Effector memory CD4-positive, alpha-beta T cell (primary cell): Measurements from ENCODE around the gene SPRED1.
A peak's percentile ranks its signal among the peaks of the same experiment; 100 is the strongest.

ENCODE experiments used
- DNase-seq, 3 donors: peaks; one replicate each; pipeline ENCODE4 v3.0.0-alpha.2; 2020
- H3K27ac ChIP-seq: 2 replicates; pipeline ENCODE4 v1.7.0; 2013; ENCODE audit warnings: mild to moderate bottlenecking, low read length, moderate library complexity; ENCODE audit not compliant: insufficient read depth, poor library complexity, severe bottlenecking
- H3K27me3 ChIP-seq: replicated peaks from 2 replicates; pipeline ENCODE4 v1.7.0; 2013; ENCODE audit warnings: mild to moderate bottlenecking, low read length; ENCODE audit not compliant: insufficient read depth, control insufficient read depth, poor library complexity, severe bottlenecking
- H3K36me3 ChIP-seq: 2 replicates; pipeline ENCODE4 v1.7.0; 2013; ENCODE audit warnings: mild to moderate bottlenecking, low read length, moderate library complexity; ENCODE audit not compliant: control insufficient read depth, insufficient read depth
- H3K4me1 ChIP-seq: 2 replicates; pipeline ENCODE4 v1.7.0; 2013; ENCODE audit warnings: low read length, mild to moderate bottlenecking; ENCODE audit not compliant: control insufficient read depth, insufficient read depth, poor library complexity, severe bottlenecking
- H3K4me3 ChIP-seq: 2 replicates; pipeline ENCODE4 v1.7.0; 2013; ENCODE audit warnings: low read length, low read depth, mild to moderate bottlenecking; ENCODE audit not compliant: insufficient read depth, poor library complexity, severe bottlenecking
- H3K9me3 ChIP-seq: 2 replicates; pipeline ENCODE4 v1.7.0; 2013; ENCODE audit warnings: mild to moderate bottlenecking, low read length, moderate library complexity; ENCODE audit not compliant: control insufficient read depth

SPRED1 gene

GRCh38 chr15:38325648-38325990, 73.0 kb downstream of the SPRED1 start:
- H3K27ac ChIP-seq: no peak overlapping the region
- DNase-seq: no peak

GRCh38 chr15:38332711-38333110, 80.1 kb downstream of the SPRED1 start:
- no peaks in the 10 kb centered on the region for H3K36me3 ChIP-seq
- no peak overlapping the region for H3K27ac ChIP-seq
- H3K27me3 ChIP-seq: no peaks in the 10 kb centered on the region
- H3K9me3 ChIP-seq: no peaks in the 10 kb centered on the region
- DNase-seq: no peak
- H3K4me3 ChIP-seq: no peak overlapping the region
- H3K4me1 ChIP-seq: no peaks in the 10 kb centered on the region

More at GRCh38 chr15:38325648-38325990, 73.0 kb downstream of the SPRED1 start:
- H3K36me3 ChIP-seq: no peaks in the 10 kb centered on the region
- H3K4me1 ChIP-seq: no peaks in the 10 kb centered on the region
- H3K9me3 ChIP-seq: no peaks in the 10 kb centered on the region
- no peak overlapping the region for H3K4me3 ChIP-seq
- H3K27me3 ChIP-seq: no peaks in the 10 kb centered on the region

GRCh38 chr15:38335116-38335515, 82.5 kb downstream of the SPRED1 start:
- Histone ChIP-seq H3K27me3 (no peaks in the 10 kb centered on the region), H3K9me3 (no peaks in the 10 kb centered on the region), H3K36me3 (no peaks in the 10 kb centered on the region), H3K27ac (no peak overlapping the region), H3K4me3 (no peak overlapping the region), H3K4me1 (no peaks in the 10 kb centered on the region)
- no peak for DNase-seq

- no peak overlapping the region for H3K27ac ChIP-seq
- H3K27me3 ChIP-seq: no peaks in the 10 kb centered on the region
- no peak overlapping the region for H3K4me3 ChIP-seq
- H3K4me1 ChIP-seq: no peaks in the 10 kb centered on the region
- no peaks in the 10 kb centered on the region for H3K9me3 ChIP-seq
- DNase-seq: no peak
- no peaks in the 10 kb centered on the region for H3K36me3 ChIP-seq
Measured at GRCh38 chr15:38344351-38344750, 91.7 kb downstream of the SPRED1 start.

- H3K36me3 ChIP-seq: no peaks in the 10 kb centered on the region
- H3K9me3 ChIP-seq: no peaks in the 10 kb centered on the region
- no peak overlapping the region for H3K27ac ChIP-seq
- no peaks in the 10 kb centered on the region for H3K4me1 ChIP-seq
- DNase-seq: no peak
- no peak overlapping the region for H3K4me3 ChIP-seq
- H3K27me3 ChIP-seq: no peaks in the 10 kb centered on the region
Measured at GRCh38 chr15:38349251-38349650, 96.6 kb downstream of the SPRED1 start.

- Histone ChIP-seq H3K27me3 (no peaks in the 10 kb centered on the region), H3K36me3 (no peaks in the 10 kb centered on the region), H3K4me3 (no peak overlapping the region), H3K4me1 (no peaks in the 10 kb centered on the region), H3K9me3 (no peaks in the 10 kb centered on the region), H3K27ac (no peak overlapping the region)
- no peak for DNase-seq
Measured at GRCh38 chr15:38351466-38351865, 98.8 kb downstream of the SPRED1 start.

- Histone ChIP-seq H3K36me3 (no peaks in the 10 kb centered on the region), H3K27me3 (no peaks in the 10 kb centered on the region), H3K4me1 (no peaks in the 10 kb centered on the region), H3K9me3 (no peaks in the 10 kb centered on the region), H3K4me3 (no peak overlapping the region), H3K27ac (no peak overlapping the region)
- peak; percentile 5 to 30 (median 24) for DNase-seq
Measured at GRCh38 chr15:38354315-38354929, 101.8 kb downstream of the SPRED1 start.

- no peaks in the 10 kb centered on the region for H3K9me3 ChIP-seq
Measured at GRCh38 chr15:38362355-38362754, 109.7 kb downstream of the SPRED1 start.

GRCh38 chr15:38367476-38367875, 114.8 kb downstream of the SPRED1 start:
- no peaks in the 10 kb centered on the region for H3K4me1 ChIP-seq
- no peak for DNase-seq

More at GRCh38 chr15:38362355-38362754, 109.7 kb downstream of the SPRED1 start:
- no peaks in the 10 kb centered on the region for H3K36me3 ChIP-seq
- no peaks in the 10 kb centered on the region for H3K27me3 ChIP-seq
- H3K27ac ChIP-seq: no peak overlapping the region
- H3K4me3 ChIP-seq: no peak overlapping the region
- DNase-seq: no peak
- H3K4me1 ChIP-seq: no peaks in the 10 kb centered on the region

GRCh38 chr15:38369936-38370478, 117.4 kb downstream of the SPRED1 start:
- Histone ChIP-seq H3K27me3 (no peaks in the 10 kb centered on the region), H3K9me3 (no peaks in the 10 kb centered on the region), H3K4me3 (no peak overlapping the region), H3K27ac (no peak overlapping the region), H3K4me1 (no peaks in the 10 kb centered on the region), H3K36me3 (no peaks in the 10 kb centered on the region)
- no peak for DNase-seq

More at GRCh38 chr15:38367476-38367875, 114.8 kb downstream of the SPRED1 start:
- Histone ChIP-seq H3K4me3 (no peak overlapping the region), H3K27me3 (no peaks in the 10 kb centered on the region), H3K27ac (no peak overlapping the region), H3K36me3 (no peaks in the 10 kb centered on the region), H3K9me3 (no peaks in the 10 kb centered on the region)
